GM21717 (cell line): Measurements from ENCODE around the gene PTTG1IP.
A peak's percentile ranks its signal among the peaks of the same experiment; 100 is the strongest.
"Not testable (repeated sequence)": the region's sequence is repeated elsewhere in the genome, so short reads cannot be mapped to it uniquely, and the experiment has no call there.

ENCODE experiments used
- ATAC-seq: cut with Tn5 transposase; IDR thresholded peaks from one replicate; pipeline ENCODE4 v1.9.1; 2021; ENCODE audit warnings: mild to moderate bottlenecking, moderate library complexity; ENCODE audit not compliant: unreplicated experiment

The PTTG1IP gene, protein sequence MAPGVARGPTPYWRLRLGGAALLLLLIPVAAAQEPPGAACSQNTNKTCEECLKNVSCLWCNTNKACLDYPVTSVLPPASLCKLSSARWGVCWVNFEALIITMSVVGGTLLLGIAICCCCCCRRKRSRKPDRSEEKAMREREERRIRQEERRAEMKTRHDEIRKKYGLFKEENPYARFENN

DNA sequence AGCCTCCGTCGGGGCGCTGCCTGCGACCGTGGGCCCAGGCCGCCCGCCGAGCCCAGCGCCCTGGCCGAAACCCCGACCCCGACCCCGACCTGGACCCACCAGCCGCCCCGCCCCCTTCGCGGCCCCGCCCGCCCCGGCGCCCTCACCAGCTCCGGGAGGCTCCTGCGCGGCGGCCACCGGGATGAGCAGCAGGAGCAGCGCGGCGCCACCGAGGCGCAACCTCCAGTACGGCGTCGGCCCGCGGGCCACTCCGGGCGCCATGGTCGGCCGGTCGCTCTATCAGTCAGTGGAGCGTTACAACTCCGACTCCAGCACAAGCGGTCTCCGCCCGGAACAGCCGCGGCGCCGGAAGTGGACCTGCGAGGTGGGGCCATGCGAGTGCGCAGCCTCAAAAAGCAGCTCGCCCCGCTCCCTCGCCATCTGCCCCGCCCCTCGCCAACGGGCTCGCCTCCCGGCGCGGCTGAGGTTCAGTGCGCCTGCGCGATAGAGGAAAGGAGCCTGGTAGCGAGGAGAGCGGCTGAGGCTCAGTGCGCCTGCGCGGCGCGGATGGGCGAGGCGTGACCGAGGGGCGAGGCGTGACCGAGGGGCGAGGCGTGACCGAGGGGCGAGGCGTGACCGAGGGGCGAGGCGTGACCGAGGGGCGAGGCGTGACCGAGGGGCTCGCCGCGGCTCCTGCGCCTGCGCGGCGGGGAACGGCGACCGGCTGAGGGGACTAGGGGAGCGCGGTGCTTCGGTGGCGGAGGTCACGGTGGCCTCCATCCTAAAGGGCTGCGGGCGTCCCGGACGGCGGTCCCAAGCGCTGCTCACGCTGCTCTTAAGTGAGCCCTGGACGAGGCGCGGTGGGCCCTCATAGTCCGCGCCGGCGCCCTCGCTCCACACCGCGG is at the start of gene PTTG1IP:
Gene PTTG1IP (minus strand): TSS at position 335 of the 884 bp plus-strand sequence. CDS start 74 bp downstream, at position 261.
- ATAC-seq = peak; percentile 59

DNA sequence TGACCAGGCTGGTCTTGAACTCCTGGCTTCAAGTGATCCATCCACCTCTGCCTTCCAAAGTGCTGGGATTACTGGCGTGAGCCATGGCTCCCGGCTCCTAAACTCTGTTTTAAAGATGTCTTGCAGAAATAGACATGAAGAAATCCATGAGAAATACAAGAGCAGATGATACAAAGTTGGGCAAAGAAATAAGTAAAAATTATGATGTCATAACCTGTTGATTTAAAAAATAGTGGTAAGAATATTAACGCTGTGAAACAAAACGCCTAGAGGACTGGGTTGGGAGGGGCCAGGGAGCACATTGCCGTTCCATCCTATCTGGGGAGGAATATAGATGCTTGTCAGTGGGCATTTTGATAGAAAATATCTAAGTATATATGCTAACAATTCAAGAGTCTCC is 48.4 kb upstream of the PTTG1IP start:
- ATAC-seq = no peak

DNA sequence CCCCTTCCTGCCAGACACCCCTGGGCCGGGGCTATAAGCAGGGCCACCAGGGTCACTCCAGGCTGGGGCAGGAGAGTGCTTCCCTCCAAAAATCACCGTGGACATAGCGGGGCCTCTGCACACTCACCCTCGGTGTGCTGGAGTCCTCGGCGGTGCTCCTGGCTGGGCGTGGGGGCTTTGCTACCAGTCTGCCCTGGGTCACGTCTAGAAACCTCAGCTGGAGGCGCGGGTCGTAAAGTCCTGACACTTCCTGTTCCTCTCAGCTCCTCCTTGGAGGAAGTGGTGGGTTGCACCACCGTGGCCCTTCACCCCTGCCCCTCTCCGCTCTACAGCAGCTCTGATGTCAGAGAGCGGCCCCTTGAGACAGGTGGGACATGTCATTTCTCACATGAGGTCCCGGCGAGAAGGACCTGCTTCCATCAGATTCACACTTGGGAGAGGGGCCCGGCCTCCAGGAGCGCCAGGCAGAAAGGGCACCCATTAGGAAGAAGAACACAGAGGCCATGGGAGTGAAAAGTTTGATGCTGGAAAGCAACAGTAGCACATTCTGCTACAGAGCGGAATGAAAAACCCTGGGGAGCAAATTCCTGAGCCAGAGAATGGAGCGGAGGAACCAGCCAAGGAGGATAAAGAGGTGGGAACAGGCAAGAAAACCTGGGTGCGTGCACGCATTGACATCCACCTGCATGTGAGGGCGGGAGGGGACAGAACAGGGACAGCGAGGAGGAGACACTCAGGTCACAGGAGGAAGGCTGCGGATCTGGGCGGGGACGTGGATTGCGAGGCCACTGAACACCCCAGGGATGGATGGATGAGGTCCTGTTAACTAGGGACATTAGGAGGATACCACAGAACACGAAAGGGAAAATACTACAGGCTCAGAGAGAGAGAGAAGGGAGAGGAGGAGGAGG is 47.5 kb upstream of the PTTG1IP start, which contains the start of gene ITGB2:
Gene ITGB2 (minus strand): TSS at position 206 of the 911 bp plus-strand sequence. CDS start 10,117 bp downstream, outside the sequence.
- no peak for ATAC-seq

DNA sequence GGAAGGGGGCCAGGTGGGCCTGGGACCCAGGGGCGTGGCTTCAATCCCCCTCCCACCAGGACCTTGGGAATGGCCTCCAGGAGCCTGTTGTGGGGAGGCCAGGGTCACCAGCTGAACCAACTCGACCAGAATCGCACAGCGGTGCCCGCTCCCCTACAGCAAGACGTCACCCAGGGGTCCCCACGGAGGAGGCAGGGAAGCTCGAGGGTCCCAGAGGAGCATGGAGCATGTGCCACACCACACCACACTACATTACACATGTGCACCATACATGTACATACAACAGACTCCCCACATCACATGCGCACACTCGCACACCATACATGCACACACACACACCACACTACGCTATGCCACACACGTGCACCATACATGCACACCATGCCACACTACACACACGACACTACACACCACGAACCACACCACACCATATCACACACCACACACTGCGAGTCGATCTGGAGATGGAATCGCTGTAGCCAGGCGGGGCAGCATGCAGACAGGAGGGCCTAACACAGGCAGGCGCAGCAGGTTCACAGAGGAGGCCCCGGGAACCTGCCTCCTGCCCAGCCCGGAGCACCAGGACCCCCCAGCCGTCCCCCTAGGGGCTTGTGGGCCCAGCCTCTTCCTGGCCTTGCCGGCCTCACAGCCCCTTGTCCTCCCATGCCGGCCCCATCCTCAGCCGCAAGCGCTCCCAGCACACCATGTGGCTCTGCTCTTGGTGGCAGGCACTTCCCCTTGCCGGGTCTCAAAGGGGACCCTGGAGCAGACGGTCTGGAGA is 46.6 kb upstream of the PTTG1IP start:
- no peak for ATAC-seq

DNA sequence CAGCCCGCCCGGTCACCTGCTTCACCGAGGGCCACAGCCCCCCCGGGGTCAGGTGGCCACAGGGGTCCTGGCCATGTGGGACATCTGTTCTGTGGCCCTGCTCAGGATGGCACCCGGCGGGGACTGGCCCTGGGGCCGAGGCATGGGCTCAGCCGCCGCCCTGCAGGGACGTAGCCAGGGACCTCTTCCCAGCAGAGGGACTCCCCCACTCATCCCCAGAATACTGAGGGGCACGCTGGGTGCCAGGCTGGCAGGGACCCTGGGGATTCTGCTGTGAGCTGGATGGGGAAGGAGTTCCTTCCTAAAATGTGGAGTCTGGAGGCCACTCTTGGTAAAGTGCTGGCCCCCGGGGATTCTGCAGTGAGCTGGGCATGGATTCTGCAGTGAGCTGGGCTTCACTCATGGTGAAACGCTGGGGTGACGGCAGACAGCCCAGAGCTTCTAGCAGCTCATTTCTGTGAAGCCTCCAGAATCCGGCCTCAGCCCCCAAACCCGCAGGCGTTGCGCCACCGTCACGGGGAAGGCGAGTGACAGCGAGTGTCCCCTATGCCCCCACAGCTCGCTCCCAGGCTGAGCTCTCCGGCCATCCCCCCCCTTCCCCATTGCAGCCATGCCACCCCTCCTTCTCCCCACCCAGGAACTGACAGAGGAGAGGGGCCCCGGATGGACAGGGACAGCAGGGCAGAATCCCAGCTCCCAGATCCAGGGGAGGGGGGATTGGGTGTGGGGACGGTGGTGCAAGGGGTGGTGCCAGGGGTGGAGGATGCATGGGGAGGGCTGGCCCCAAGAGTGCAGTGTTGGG is 45.8 kb upstream of the PTTG1IP start:
- no peak for ATAC-seq

DNA sequence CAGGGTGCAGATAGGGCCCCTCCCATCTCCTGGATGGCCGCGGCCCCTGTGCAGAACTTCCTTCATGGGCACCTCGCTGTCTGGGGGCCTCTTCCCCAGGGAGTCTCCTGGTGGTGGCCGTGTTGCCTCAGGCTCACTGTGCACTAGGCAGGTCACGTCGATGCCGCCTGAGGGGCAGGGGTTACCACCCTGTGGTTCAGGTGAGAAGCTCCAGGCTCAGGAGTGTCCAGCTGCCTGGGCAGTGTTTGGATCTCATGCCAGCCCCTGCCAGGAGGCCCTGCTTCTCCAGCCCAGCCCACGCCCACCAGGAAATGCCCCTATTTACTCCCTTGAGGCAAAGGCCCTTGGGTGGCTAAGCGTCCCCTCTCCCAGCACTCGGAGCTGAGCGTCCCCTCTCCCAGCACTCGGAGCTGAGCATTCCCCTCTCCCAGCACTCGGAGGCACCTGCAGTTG is 45.1 kb upstream of the PTTG1IP start:
- ATAC-seq = no peak

DNA sequence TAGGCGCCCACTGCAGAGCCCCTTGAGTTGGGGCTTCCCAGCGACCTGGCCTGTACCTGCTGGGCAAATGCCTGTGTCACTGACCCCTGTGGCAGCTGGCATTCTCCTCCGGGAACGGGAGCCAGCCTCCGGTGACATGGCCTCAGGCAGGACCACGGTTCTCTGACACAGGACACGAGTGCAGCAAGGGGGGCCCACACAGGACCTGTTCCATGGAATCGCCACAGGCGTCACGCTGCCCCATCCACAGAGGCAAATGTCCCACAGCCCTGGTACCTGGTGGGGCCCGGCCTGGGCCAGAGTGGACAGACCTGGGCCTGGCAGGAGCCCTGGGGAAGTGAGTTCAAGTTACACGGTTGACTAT is 44.6 kb upstream of the PTTG1IP start:
- no peak for ATAC-seq

DNA sequence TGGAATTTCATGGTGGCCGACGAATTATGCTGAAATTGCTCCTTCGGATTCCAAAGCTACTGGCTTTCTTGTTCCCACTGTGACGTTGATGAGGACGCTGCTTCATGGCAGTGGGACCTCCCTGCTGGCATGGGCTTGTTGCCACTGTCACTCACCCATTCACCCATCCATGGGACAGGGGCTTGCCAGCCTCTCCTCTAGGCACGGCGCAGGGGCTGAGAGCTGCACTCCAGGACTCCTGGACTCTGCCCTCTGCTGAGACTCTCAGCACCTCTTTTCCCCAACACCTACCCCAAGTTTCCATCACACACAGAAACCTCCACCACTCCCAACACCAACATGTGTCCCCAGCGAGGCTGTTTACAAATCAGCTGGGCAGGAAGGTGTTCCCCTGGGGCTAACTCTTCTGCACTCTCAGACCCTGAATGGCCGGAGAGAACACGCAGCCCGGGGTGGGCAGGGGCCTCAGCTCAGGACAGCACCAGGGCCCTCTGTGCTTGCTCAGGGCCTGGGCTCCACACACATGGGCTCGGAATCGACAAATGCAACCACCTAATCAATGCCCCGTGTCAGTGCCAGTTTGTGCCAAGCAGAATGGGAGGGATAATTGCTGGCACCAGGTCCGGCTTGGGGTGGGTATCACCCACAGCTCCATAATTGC is 44.1 kb upstream of the PTTG1IP start:
- no peak for ATAC-seq

DNA sequence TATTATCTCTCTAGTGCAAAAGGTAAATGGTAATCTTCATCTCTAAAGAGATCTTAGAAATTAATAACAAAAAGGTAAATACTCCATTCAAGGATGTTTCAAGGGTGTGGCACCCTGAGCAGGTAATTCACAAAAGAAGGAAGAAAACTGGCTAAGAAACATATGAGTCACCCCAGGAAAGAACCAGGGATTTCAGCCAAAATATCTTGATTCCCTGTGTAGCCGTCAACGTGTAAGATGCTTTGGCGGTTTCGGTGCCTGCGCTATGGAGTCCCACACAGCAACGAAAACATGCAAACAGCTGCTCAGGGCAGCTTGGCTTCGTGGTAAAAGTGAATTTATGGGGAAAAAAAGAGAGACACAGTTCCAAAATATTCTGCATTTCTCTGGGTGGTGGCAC is 43.5 kb upstream of the PTTG1IP start:
- ATAC-seq = no peak

DNA sequence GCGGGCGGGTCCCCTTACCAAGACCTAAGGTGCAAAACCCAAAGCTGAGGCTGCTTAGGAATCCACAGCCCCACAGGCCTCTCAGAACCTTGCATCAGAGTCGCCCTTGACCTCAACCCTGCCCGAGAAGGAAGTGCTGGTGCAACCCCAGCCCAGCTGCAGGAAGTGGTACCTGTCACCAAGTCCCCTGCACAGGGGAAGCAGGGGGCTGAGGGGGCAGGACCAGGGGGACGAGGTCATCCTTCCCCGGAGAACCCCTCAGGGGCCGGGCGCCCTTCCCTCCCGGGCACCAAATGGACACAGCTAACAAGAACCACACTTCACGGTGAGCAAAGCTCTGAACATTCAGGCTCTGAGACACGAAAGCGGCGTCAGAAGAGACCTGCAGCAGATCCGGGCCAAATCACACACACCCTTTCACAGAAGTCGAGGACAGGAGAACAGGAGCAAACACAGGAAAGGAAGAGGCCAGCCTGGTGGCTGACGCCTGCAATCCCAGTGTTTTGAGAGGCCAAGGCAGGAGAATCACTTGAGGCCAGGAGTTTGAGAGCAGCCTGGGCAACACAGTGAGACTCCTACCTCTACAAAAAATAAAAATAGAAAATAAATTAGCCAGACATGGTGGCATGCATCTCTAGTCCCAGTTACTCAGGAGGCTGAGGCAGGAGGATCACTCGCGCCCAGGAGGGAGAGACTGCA is 40.8 kb upstream of the PTTG1IP start:
- no peak for ATAC-seq

DNA sequence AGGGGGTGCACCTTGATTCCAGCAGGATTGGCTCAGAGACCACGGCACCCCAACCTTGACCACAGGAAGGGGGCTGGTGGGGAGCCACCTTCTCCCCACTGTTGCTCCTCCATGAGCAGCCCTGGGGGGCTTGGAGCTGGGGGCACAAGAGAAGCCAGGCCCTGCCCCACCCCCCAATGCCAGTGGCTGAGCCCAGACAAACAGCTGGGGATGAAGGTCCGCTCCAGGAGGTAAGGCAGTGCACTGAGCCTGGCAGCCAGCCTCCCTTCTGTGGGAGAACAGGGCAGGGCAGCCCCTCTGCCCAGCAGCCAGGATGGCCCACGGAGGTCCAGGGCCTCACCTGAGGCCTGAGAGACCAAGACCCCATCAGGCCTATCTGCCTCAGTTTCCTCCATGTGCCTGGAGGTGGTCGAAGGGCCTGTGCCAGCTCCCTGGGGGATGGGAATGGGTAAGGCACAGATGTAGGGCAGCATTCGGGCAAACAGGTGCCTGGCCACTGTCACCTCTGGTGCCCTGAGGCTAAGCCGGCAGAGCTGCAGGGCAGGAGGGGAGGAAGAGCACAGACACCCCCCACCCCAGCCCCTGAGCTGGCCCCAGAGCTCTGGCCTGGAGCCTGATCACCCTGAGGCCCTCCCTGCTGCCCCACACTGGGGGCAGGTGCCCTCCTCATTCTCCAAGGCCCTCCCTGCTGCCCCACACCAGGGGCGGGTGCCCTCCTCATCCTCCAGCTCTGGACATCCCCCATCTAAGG is 40.1 kb upstream of the PTTG1IP start:
- no peak for ATAC-seq

DNA sequence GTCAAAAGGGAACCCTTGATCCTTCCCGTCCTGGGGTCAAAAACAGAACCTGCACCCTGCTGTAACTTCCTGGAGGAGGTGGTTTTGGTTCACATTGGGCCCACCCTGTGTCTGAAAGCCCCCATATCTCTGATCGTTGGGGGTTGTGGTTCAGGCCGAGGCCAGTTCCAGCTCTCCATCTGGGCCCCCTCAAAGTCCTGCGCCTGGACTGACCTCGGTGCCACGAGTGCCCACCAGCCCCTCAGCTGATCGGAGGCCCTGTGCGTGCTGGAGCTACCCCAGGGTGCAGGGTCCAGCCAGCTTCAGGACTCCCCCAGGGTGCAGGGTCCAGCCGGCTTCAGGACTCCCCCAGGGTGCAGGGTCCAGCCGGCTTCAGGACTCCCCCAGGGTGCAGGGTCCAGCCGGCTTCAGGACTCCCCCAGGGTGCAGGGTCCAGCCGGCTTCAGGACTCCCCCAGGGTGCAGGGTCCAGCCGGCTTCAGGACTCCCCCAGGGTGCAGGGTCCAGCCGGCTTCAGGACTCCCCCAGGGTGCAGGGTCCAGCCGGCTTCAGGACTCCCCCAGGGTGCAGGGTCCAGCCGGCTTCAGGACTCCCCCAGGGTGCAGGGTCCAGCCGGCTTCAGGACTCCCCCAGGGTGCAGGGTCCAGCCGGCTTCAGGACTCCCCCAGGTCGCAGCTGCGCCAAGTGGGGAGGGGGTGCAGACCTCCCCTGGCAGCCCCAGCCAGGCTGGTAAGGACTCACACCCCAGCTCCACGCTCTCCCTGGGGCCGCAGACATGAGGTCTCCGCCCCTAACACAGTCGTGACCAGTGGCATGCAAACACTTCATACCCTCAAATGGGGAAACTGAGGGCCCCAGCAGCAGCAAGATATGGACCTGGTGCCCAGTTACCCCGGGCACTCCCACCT is 39.3 kb upstream of the PTTG1IP start:
- ATAC-seq = not testable (repeated sequence)

DNA sequence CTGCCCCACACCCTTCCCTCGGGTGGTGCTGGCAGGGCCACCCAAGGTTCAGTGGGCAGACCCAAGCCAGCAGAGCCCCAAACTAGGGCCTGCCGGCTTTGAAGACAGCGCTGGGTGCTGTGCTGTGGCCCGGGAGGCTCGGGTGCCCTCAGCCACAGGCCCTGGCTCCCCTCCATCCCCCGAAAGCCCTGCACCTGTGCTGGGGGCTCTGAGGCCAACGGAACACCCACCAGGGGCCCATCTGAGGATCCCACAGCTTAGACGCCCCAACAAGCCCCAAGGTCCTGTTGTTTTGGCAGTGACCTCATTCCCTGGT is 38.6 kb upstream of the PTTG1IP start:
- ATAC-seq = no peak

DNA sequence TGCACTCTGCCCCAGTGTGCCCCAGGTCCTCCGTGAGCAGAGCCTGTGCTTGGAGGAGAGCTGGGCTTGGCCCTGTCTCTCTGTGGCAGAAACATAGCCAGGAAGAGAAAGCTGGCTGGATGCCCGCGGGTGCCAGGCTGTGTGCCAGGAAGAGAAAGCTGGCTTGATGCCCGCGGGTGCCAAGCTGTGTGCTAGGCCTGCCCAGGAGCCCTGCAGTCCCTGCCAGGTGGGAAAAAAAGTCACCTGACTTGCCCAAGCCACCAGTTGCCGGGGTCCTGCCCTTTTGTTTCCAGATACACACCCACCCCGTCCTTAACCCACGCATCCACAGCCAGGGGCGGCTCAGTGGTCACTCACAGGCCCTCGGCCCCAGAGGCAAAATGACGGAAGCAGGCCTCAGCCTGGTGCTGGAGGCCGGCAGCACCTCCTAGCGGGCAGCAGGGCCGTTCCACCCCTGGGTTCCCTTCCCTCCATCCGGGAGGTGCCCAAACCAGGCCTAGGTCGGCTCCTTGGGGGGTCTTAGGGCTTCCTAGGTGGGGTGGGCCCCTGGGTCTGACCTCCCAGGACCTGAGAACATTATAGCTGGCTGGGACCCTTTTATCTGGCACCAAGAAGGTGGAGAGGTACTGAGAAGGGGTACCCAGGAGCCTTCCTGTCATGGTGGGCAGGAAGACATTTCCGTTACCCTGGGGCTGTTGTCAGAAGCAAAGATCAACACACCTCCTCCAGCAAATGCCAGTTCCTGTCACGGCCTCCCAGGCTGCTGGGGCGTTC is 38.1 kb upstream of the PTTG1IP start:
- no peak for ATAC-seq

DNA sequence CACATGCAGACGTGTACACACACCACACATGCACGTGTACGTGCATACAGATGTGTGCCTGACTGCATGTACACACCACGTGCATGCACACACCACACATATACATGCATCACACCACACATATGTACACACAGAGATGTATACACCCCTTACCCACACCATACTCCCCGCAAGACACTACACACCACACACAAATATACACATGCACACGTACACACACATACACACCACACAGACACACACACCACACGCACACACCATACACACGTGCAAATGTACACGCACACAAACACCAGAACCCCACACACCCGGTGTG is 37.5 kb upstream of the PTTG1IP start:
- ATAC-seq = no peak
